HT1080 (cell line): ENCODE data around the gene NINJ1. TPM values are rescaled to one million over a fixed set of nuclear protein-coding genes. Genes with fewer than 3 reads are reported as not detected.

Experiments
- DNase-seq: peaks from one replicate; pipeline ENCODE4 v3.0.0-alpha.2; 2015; ENCODE audit warnings: low read depth
- polyA plus RNA-seq, 2 experiments: library from polyadenylated mRNA; depleted of rRNA; stranded (reverse); fragments of >200 nt; gene quantifications; 2 replicates each; pipeline ENCODE4 v1.2.3, GENCODE V29; 2015
- total RNA-seq: library from RNA; depleted of rRNA; stranded (reverse); fragments of >200 nt; shearing (Covaris generic); gene quantifications from 2 replicates; pipeline ENCODE4 v1.2.3, GENCODE V29; 2014; rRNA removed

The NINJ1 gene
- total RNA-seq, result 24.9 and 31.5 TPM in 2 replicates
- 39.3 and 44.0 TPM in 2 replicates for polyA plus RNA-seq (2015; cell fraction: cytosol; rRNA removed)
- 10.3 and 15.9 TPM in 2 replicates for polyA plus RNA-seq (2015; cell fraction: nucleus; rRNA removed)

DNA sequence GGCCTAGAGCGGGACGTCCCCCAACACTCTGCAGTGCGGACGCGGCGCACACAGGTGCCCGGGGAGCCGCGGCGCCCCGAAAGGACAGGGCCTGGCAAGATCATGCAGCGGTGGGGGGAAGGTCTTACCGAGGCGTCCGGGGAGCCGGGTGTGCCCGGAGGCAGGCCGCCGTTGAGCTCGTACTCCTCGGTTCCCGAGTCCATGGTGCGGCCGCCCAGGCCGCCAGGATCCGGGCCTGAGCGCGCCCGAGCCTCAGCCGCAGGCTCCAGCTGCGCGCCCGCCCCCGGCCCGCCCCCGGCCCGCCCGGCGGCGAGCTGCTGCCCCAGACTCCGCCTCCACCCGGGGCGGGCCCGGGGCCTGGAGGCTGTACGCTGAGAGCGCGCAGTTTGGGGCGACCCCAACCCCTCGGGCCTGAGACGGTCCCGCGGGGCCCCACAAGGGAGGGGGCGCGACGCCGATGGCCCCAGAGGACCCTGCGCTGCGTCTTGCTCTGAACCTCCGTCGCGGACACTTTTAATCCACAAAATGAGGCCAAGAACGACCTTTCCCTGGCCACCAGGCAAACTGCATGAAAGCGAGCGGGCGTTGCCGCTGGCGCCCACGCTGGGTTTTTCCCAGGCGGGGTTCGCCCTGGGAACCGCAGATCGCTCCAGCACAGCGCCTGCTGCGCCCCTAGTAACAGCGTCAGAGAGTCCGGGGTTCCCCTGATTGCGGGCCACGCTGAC is at the start of gene NINJ1:
Gene NINJ1 (minus strand): TSS at position 237 of the 725 bp plus-strand sequence. CDS start 34 bp downstream, at position 203.
- peak; percentile 46 for DNase-seq

DNA sequence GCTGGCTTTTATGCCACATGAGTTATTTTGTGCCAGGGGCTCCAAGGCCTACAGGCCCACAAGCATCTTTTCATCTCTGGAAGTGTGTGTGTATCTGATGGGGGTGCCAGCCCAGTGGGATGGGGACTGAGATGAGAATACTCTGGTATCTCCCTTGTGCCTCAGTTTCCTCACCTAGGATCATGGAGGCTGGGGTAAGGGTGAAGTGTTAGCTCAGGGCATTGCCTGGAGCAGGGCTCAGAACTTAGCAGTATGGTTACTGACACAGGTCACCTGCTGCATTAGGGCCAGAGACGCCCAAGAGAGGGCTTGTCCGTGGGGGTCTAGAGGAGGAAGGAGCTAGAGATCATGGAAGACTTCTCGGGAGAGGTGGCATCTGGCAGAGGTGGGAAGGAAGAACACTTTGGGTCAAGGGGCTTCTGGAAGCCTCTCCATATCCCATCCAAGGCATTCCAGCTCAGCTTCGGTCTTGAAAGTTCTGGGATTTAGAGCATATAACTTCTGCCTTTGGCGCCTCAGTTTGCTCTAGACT is 49.1 kb upstream of the NINJ1 start:
- DNase-seq, result no peak

DNA sequence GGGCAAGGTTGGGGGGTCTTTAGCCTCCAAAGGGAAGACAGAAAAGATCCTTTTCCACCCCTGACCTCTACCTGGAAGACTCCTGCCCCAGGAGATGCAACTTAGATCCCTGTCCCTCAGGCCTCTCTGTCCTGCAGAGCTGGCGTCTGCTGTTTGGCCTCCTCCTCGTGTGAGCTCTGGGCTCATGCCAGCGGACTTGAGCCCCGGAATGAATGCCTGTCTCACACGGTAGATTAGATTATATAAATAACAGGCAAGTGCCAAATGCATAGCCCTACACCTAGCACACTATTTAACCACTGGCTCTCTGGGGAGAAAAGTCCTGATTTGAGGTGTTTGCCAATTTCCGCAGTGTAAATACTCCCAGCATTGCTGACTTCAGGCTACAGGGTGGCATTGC is 48.5 kb upstream of the NINJ1 start:
- DNase-seq, result no peak

DNA sequence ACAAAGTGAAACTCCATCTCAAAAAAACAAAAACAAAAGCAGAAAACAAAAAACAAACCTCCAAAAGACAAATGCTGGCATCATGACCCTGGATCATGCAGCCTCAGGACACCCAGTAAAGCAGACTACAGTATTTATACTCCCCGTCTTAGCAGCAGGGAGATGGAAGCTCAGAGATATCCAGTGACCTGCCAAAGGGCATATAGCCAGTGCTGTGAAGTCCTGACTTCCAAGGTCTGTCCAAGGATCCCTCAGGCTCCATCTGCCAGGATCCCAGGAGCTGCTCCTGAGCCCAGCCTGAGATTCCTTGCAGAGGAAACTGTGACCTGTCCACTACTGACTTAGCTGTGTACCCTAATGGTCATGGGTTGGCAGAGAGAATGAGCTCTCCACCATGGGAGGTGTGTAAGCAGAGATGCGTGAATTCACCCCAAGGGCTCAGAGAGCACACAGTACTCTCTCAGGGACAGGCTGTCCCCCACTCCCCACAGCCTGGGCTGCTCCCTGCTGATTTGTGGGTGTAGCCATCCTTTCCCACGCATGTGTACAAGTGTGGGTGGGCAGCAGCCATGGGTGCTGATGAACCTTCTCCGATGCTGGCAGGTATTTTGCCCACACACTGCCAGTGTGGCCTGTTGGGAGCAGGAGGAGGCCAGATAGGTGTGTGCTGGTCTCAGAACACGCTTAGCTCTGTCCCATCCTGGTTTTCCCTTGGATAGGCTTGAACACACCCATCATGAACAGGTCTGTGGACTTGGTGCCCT is 47.8 kb upstream of the NINJ1 start:
- DNase-seq, result no peak

DNA sequence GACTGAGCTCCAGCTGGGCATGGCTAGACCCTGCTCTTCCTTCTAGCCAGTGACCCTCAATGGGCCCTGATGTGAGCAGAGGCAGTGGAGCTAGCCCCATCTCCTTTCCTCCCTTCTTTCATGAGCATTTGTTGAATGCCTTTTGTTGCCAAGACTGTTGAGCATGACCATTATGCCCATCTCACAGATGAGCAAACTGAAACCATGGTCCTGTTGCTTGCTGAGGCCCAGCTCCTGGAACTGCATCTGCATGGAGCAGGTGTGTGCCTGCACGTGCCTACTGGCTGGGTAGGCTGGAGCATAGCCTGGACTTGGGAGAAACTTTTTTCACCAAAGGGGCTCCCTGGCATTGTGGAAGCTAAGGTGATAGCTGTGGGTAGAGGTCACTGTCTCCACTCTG is 46.9 kb upstream of the NINJ1 start:
- no peak for DNase-seq

DNA sequence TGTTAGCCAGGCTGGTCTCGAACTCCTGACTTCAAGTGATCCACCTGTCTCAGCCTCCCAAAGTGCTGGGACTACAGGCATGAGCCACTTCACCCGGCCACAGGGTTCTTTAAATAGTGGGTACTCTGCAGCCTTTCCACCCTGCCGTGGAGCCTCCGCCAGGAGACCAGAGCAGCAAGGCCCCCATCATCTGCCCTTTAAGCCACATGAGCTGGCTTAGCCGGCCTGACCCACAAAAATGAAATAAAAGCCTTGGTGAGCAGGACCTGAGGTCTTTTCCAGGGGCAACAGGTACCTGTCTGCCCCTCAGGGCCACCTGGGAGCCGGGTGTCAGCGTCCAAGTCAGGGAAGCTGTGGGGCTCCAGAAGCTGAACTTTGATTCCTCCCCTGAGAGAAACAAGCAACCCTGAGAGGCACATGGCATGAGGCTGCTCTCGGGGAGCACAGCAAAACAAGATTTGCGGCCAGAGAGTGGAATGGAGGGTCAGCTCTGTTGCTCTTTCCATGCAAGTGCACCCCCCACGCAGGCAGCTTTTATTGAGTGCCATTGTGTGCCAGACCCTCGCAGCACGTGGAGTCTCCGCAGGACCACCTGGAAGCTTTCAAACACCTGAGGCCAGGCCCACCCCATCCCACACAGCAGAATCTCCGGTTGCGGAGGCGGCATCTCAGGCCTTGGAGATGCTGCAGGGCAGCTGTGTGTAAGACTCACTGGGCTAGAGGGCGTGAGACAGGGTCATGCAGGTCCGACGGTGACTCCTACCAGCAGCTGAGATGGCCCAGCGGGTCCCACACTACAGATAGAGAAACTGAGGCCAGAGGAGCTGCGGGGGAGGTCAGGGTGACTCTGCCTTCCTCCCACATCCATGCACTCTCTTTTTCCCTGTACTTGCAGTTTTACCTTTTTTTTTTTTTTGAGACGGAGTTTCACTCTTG is 45.1 kb upstream of the NINJ1 start:
- no peak for DNase-seq

DNA sequence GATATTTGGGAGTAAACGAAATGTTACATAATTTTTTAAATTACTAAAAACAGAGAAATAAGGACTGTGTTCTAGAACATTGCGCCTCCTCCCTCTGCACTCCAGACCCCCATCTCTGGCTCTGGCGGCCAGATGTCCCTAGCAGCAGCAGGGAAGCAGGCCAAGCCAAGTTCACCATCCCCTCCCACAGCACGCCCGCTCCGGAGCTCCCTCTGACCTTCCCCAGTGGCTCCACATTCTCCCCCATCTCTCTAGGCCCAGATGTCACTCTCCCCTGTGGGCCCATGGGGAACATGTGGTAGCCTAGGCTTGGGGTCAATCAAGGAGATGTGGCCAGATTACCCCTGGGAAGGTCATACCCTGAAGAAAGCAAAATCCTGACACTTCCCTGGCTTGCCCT is 43.6 kb upstream of the NINJ1 start:
- no peak for DNase-seq

DNA sequence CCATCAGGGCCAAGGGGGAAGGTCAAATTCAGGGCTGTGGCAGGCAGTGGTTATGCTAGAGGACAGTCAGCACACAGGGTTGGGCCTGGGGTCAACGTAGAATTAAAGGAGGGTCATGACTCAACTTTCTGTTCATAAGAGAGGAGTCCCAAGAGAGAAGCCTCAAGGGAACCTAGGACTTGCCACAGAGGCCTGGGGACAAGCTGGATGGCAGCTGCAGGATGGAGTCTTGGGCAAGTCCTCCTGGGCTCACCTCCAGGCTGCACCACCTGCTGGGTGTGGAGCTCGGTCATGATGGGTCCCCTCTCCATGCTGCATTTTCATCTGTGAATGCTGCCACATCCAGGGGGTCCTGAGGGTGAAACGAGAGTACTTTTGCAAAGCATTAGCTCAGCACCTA is 40.9 kb upstream of the NINJ1 start:
- DNase-seq, result no peak

- DNase-seq, result no peak
Measured at GRCh38 chr9:93173365-93174051, 39.5 kb upstream of the NINJ1 start.

DNA sequence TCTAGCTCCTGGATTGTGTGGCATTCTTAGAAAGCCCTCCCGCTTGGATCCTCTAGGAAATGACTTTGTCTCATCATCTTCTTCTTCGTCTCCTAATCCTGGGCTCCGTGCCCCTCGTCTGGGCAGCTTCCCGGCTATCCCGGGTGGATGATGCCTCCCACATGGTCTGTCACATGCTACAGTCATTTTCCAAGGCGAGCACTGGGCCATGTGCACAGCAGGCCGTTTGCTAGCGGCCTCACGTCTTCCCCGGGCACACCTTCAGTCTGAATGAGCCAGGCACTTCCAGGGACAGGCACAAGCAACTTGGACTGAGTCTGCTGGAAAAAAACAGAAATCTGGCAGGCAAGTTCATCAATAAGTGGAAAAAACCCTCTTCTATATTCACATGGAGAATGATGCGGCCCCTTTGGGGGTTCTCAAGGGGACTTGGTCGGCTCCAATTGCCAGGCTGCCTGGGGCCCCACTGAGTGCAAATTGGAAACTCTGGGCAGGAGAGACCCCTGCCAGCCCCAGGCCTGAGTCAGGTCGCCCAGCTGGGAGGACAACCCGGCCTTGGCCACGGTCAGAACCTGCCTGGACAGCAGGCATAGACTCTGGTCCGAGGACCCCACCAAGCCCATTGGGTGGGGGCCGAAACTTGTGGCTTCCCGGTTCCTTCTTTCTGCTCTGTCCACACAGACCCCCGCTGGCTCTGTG is 38.8 kb upstream of the NINJ1 start:
- no peak for DNase-seq

DNA sequence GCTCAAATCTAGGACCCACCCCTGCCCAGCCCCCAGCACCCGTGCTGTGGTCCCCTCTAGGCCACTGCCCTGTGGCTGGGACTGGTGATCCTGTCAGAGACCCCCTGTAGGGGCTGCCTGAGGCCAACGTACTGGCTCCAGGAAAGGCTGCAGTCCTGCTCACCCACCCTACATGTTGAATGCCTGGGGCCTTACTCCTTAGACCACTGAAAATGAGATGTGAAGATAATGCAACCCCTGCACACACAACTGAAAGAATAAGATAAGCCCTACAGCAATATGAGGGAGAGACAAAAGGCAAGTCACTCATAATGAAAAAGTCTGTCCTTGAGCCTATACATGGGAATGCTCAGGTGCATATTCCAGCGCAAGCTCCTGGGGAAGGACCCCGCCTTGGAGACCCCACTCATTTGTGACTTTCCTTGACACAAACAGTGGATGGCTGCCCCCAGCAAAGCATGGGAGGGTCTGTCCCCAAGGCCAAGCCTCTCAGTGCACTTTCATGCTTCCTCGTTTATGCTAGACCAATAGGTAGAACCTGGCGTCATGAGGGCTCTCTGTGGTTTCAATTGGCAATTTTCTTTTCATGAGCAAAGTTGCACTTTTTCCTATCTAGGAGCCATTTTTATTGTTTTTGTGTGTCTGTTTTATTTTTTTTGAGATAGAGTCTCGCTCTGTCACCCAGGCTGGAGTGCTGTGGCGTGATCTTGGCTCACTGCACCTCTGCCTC is 37.4 kb upstream of the NINJ1 start:
- no peak for DNase-seq

DNA sequence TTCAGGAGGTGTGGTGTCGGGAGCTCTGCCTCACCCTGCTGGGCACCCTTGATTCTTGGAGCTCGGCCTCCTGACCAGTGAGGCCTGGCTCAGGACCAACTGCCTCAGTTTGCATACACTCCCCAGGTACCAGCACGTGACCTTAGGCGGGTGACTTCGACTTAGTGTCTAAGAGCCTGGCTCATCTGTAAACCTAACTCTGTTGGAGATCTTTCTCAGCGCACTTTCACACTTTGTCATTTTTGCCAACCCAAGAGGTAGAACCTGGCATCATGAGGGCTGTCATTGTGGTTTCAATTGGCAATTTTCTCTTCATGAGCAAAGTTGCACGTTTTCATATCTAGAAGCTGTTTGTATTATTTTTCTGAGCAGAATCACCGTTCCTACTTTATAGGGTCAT is 36.5 kb upstream of the NINJ1 start:
- DNase-seq, result no peak

DNA sequence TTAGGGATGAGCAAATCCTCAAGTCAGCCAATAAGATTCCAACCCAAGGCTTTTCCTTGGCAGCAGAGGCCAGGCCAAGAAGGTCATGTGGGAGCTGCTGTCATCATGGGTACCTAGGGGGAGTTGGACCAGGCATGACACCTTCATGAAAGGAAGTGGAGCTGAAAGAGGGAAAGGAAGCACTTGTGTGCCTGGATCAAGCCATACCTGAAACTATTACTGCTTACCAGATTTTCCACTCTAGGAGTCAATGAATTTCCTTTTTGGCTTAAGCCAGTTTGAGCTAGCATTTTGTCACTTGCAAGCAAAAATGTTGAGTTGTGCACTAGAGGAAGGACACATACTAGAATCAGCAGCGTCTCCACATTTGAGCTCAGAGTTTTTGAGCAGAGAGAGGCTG is 35.4 kb upstream of the NINJ1 start:
- DNase-seq, result no peak

- no peak for DNase-seq
Measured at GRCh38 chr9:93168581-93168980, 34.5 kb upstream of the NINJ1 start.

- DNase-seq, result no peak
Measured at GRCh38 chr9:93167838-93168237, 33.8 kb upstream of the NINJ1 start.

DNA sequence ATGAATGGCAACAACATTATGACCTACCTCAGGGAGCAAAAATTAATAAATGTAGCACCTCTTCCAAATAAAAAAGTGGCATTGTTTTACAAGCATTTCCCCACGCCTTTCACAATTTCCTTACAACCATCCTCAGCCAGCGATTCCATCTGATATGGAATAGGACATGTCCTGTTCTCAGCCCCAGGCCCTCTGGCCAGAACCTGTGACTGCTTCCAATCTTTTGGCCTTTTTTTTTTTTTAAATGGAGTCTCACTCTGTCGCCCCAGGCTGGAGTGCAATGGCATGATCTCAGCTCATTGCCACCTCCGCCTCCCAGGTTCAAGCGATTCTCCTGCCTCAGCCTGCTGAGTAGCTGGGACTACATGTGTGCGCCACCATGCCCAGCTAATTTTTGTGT is 33.1 kb upstream of the NINJ1 start:
- DNase-seq, result no peak

- no peak for DNase-seq
Measured at GRCh38 chr9:93166699-93167098, 32.6 kb upstream of the NINJ1 start.

GRCh38 chr9:93164085-93164484 is 30.0 kb upstream of the NINJ1 start:
- no peak for DNase-seq

- no peak for DNase-seq
Measured at GRCh38 chr9:93161786-93162562, 27.9 kb upstream of the NINJ1 start.
